ENCODE results near the gene BTBD2. TPM values are rescaled to one million over a fixed set of nuclear protein-coding genes. Genes with fewer than 3 reads are reported as not detected.

Gene BTBD2
- total RNA-seq, 4 donors from 2014 or later, result 54.6 to 82.9 (median 63.6) TPM

DNA sequence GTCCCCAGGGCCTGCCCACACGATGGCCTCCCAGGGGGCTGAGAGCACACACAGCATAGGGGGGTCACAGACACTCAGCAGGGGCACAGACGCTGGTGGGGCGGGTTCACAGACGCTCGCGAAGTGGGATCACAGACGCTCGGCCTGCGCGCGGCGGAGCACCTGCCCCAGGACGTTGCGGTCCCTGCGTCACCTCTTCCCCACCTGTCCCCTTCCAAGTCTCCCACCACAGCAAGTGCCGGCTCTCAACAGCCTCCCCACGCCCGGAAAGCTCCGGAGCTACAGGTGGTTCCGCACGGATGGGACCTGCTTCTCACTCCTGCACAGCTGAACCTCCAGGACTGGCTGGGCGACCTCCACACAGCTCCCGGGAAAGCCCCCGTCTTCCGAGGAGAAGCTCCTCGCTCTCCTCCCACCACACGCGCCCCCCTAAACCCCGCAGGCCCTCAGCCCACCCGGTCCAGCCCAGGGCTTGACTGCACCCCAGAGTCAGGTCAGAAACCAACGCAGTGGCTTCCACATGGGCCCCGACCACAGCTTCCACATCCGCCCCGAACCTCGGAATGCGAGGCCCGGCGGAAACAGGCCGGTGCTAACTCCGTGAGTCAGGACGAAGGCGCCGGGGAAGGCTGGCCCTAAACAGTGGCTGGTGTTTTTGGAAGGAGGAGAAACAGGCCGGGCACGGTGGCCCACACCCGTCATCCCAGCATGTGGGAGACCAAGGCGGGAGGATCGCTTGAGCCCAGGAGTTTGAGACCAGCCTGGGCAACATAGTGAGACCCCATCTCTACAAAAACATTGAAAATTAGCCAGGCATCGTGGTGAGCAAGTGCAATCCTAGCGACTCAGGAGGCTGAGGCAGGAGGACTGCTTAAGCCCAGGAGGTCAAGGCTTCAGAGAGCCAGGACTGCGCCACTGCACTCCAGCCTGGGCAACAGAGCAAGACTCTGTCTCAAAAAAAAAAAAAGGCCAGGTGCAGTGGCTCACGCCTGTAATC lies 16.5 kb downstream of the BTBD2 start:
- H3K27ac ChIP-seq, result no peak overlapping the region
- ATAC-seq (no peak), DNase-seq (no peak)
- H3K4me1 ChIP-seq, result no peaks in the 10 kb centered on the region
- peaks cover 0 to 20% of the 10 kb centered on the region in 2 donors for H3K36me3 ChIP-seq
- in situ Hi-C loops (cut with MboI; ENCODE audit: low sequenced_read_pairs in 4 of 4), result no loop called here
- H3K27me3 ChIP-seq, result no peaks in the 10 kb centered on the region
- no peaks in the 10 kb centered on the region for H3K9me3 ChIP-seq
- TF ChIP-seq POLR2A (IDR thresholded peaks at IDR 0.05), result no peak
- TF ChIP-seq, protein P1, sequence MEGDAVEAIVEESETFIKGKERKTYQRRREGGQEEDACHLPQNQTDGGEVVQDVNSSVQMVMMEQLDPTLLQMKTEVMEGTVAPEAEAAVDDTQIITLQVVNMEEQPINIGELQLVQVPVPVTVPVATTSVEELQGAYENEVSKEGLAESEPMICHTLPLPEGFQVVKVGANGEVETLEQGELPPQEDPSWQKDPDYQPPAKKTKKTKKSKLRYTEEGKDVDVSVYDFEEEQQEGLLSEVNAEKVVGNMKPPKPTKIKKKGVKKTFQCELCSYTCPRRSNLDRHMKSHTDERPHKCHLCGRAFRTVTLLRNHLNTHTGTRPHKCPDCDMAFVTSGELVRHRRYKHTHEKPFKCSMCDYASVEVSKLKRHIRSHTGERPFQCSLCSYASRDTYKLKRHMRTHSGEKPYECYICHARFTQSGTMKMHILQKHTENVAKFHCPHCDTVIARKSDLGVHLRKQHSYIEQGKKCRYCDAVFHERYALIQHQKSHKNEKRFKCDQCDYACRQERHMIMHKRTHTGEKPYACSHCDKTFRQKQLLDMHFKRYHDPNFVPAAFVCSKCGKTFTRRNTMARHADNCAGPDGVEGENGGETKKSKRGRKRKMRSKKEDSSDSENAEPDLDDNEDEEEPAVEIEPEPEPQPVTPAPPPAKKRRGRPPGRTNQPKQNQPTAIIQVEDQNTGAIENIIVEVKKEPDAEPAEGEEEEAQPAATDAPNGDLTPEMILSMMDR (IDR thresholded peaks at IDR 0.05 in 4 of 5, conservative IDR thresholded peaks at IDR 0.05 in 1 of 5), result no peak
- intact Hi-C loops (cut with DNase I; ENCODE audit: low total_unique reads), result no loop called here
- H3K4me3 ChIP-seq, result no peak overlapping the region

DNA sequence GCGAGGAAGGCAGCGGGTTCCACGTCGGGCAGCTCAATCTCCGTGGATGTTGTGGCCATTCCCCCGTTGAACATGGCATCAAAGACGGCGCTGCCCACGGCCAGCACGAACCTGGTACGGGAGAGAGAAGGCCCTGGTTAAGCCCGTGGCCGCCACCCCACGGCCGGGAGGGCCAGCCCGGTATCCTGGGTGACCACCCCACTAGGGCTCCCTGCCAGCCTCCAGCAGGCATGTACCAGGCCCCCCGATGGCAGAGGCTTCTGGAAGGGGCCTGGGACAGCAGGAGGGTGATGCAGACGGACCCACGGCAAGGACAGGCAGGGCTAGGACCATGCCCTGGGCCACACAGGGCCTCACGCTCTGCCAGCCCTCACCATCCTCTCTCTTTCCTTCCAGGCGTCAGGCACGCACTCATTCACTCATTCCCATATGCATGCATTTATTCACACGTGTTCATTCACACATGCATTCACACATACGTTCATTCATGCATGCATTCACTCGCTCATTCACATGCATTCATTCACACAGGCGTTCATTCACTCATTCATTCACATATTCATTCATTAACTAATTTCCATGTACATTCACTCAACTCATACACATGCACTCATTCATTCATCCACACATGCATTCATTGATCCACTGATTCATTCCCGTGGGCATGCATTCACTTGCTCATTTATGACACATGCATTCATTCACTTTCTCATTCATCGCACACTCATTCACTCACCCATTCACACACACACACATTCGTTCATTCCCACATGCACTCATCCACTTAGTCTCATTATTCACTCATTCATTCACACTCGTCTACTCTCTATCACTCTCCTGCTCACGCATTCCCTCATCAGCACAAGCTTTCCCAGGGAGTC lies 17.9 kb downstream of the BTBD2 start:
- TF ChIP-seq POLR2A (IDR thresholded peaks at IDR 0.05), result no peak
- TF ChIP-seq, protein P1 (IDR thresholded peaks at IDR 0.05 in 4 of 5, conservative IDR thresholded peaks at IDR 0.05 in 1 of 5), result no peak
- in situ Hi-C loops (cut with MboI; ENCODE audit: low sequenced_read_pairs in 4 of 4), result no loop called here
- no peak overlapping the region for H3K4me3 ChIP-seq
- peaks cover 0 to 26% of the 10 kb centered on the region in 2 donors for H3K36me3 ChIP-seq
- DNase-seq (no peak), ATAC-seq (no peak)
- H3K27ac ChIP-seq, result no peak overlapping the region
- H3K9me3 ChIP-seq, result no peaks in the 10 kb centered on the region
- H3K4me1 ChIP-seq, result no peaks in the 10 kb centered on the region
- no peaks in the 10 kb centered on the region for H3K27me3 ChIP-seq
- intact Hi-C loops (cut with DNase I; ENCODE audit: low total_unique reads), result no loop called here

DNA sequence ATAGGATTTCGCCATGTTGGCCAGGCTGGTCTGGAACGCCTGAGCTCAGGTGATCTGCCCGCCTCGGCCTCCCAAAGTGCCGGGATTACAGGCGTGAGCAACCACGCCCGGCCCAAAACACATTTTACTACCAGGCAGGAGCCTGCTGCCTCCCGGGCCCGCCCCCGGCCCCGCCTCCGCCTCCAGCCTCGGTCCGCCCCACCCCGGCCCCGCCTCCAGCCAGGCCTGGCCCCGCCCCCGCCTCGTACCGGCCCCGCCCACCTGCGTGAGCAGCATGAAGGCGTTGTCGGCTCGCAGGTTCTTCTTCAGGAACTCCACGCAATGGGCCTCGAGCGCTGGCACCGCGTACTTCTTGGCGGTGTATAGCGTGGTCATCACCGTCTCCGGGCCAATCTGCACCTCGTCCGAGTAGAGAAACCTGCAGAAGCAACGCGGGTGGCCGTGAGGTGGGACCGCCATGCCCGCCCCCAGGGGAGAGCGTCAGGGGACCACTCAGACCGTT lies 22.7 kb downstream of the BTBD2 start:
- peaks cover 0 to 53% of the 10 kb centered on the region in 2 donors for H3K36me3 ChIP-seq
- H3K4me3 ChIP-seq, result no peak overlapping the region
- no peaks in the 10 kb centered on the region for H3K27me3 ChIP-seq
- in situ Hi-C loops (cut with MboI; ENCODE audit: low sequenced_read_pairs in 4 of 4), result no loop called here
- DNase-seq, result no peak
- H3K4me1 ChIP-seq, result no peaks in the 10 kb centered on the region
- intact Hi-C loops (cut with DNase I; ENCODE audit: low total_unique reads), result no loop called here
- TF ChIP-seq, protein P1 (IDR thresholded peaks at IDR 0.05 in 4 of 5, conservative IDR thresholded peaks at IDR 0.05 in 1 of 5), result no peak
- TF ChIP-seq POLR2A (IDR thresholded peaks at IDR 0.05), result no peak
- H3K9me3 ChIP-seq, result no peaks in the 10 kb centered on the region
- no peak for ATAC-seq
- H3K27ac ChIP-seq, result no peak overlapping the region

DNA sequence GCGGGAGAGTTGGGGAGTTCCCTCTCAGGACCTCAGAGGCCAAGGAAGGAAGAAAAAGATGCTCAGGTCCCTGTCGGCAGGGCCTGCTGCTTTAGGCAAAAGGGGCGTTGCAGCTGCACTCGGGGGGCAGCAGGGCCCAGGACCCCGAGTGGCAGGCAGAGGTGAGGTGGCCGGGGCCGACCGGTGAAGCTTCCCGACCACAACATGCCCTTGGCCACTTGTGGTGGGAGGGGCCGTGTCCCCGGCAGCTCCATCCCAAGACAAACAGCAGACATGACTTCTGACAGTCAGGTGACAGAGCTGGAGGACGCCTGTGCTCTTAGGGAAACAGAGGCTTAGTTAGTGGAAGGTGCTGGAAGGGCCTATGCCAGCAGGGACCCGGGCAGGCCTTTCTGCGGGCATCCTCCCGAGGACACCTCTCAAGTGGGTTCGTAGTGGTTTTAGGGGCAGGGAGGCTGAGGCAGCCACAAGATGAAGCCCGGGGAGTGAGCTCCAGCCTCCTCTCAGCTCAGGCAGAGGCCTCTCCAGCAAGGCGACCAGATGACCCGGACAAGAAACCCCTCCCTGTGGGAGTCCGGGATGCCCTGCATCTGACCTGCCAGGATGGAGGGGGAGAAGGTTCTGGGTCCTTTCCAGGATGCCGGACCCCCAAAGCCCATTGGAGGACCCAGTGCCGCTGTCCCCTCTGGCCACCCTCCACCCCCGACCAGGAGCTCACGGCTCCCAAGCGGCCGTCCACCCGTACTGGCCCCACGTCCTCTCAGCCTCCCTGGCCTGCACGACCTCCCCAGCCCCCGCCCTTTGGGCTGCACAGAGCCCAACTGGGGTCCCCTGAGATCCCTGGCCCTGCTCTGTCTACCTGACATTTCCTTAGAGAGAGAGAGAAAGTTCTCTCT lies 24.2 kb downstream of the BTBD2 start:
- DNase-seq, result no peak
- no peaks in the 10 kb centered on the region for H3K9me3 ChIP-seq
- H3K36me3 ChIP-seq, result peaks cover 0 to 52% of the 10 kb centered on the region in 2 donors
- in situ Hi-C loops (cut with MboI; ENCODE audit: low sequenced_read_pairs in 4 of 4), result no loop called here
- H3K4me1 ChIP-seq, result no peaks in the 10 kb centered on the region
- H3K27ac ChIP-seq, result no peak overlapping the region
- TF ChIP-seq, protein P1 (IDR thresholded peaks at IDR 0.05 in 4 of 5, conservative IDR thresholded peaks at IDR 0.05 in 1 of 5), result no peak
- TF ChIP-seq POLR2A (IDR thresholded peaks at IDR 0.05), result no peak
- no peaks in the 10 kb centered on the region for H3K27me3 ChIP-seq
- ATAC-seq, result no peak
- intact Hi-C loops (cut with DNase I; ENCODE audit: low total_unique reads), result no loop called here
- no peak overlapping the region for H3K4me3 ChIP-seq
